Heart left ventricle (tissue), 16 donors: ENCODE measurements around the gene N4BP2. TPM values are rescaled to one million over a fixed set of nuclear protein-coding genes. Genes with fewer than 3 reads are reported as not detected.

Experiments used
- ATAC-seq, 4 donors: fragments of 200-7000 bp; cut with Tn5 transposase; one replicate each; pipeline ENCODE4 v1.9.1; 2020 to 2022; ENCODE audit warnings: moderate library complexity in 4 of 4, mild to moderate bottlenecking in 3 of 4, moderate number of reproducible peaks in 1 of 4
- DNase-seq, 5 donors: peaks; one replicate each; pipeline ENCODE4 v3.0.0-alpha.2; 2020
- H3K27ac ChIP-seq, 12 donors: fragments of 200-600 bp; sonication (generic) in 4 of 12; one replicate each; pipeline versions ENCODE4 v1.5.0 to v1.8.0; 2016 to 2022; ENCODE audit warnings: mild to moderate bottlenecking in 2 of 12
- H3K27me3 ChIP-seq, 9 donors: fragments of 200-600 bp; sonication (generic) in 2 of 9; one replicate each; pipeline versions ENCODE4 v1.5.1 to v1.8.0; 2016 to 2022; ENCODE audit warnings: mild to moderate bottlenecking in 3 of 9
- H3K36me3 ChIP-seq, 9 donors: fragments of 200-600 bp; sonication (generic) in 2 of 9; one replicate each; pipeline versions ENCODE4 v1.5.0 to v1.8.0; 2018 to 2022; ENCODE audit warnings: mild to moderate bottlenecking in 2 of 9
- H3K4me1 ChIP-seq, 12 donors: fragments of 200-600 bp; sonication (generic) in 4 of 12; one replicate each; pipeline versions ENCODE4 v1.5.0 to v1.8.0; 2016 to 2022; ENCODE audit warnings: mild to moderate bottlenecking in 3 of 12
- H3K4me3 ChIP-seq, 12 donors: fragments of 200-600 bp; sonication (generic) in 4 of 12; one replicate each; pipeline versions ENCODE4 v1.5.0 to v1.8.0; 2017 to 2022; ENCODE audit warnings: mild to moderate bottlenecking in 9 of 12, moderate library complexity in 4 of 12
- H3K9me3 ChIP-seq, 12 donors: fragments of 200-600 bp; sonication (generic) in 4 of 12; one replicate each; pipeline versions ENCODE4 v1.5.0 to v1.8.0; 2016 to 2022; ENCODE audit warnings: mild to moderate bottlenecking in 1 of 12
- POLR2A ChIP-seq, 2 donors: fragments of 450-650 bp; IDR thresholded peaks; one replicate each; pipeline ENCODE4 v1.6.1; 2017; ENCODE audit warnings: antibody characterized with exemption in 2 of 2, mild to moderate bottlenecking in 2 of 2, moderate library complexity in 2 of 2
- WGBS, 4 donors: extraction: QIAGEN DNeasy Blood & Tissue Kit in 2 of 4; methylation state at CpG; one replicate each; pipeline versions ENCODE4 v1.1.5 to v1.1.7; 2013 to 2018; 5-methylcytosine and 5-hydroxymethylcytosine counted together
- intact Hi-C, 10 donors: fragments of 100-400 bp; cut with DNase I; formaldehyde crosslinking; loops; one replicate each; pipeline versions ENCODE4 v1.11.1 to v1.14.2; 2022
- polyA plus RNA-seq, 2 donors: library from polyadenylated mRNA; stranded (reverse); fragments of 200-250 nt; gene quantifications; one replicate each; pipeline ENCODE4 v1.2.3, GENCODE V29; 2013
- total RNA-seq, 9 donors: library from RNA; depleted of rRNA in 2 of 9; stranded (reverse); fragments of >200 nt in 2 of 9; fragmentation: NEBNext Ultra II Directional in 3 of 9; extraction: Animal tissue kit (Norgen Biotek cat#: 25700) in 3 of 9; gene quantifications; one replicate each; pipeline versions ENCODE4 v1.1.0 to v1.2.4, GENCODE V29; 2016 to 2023
- TF ChIP-seq, protein P1 (sequence below), 12 donors: fragments of 200-600 bp; sonication (generic) in 4 of 12; IDR thresholded peaks; one replicate each; pipeline versions ENCODE4 v1.5.0 to v1.8.0; 2018 to 2022; ENCODE audit warnings: antibody characterized with exemption in 12 of 12, mild to moderate bottlenecking in 5 of 12
- donor health status: ischemic (EF 13 %, LVEDD 7.1; RV severe dilation, severe dysfunction).
- donor health status: healthy with polysubstance abuse.
- donor health status: DM: no; HTN: yes; CAD: no.
- donor health status: DM: no; HTN: no; CAD: no.
- donor health status: ischemic (EF 25% LVEDD 6.9; RV normal size, moderate dysfunction).
- donor health status: ischemic (EF 25% LVEDD 5.7; RV mildly dilated, moderate dysfunction).
- donor health status: healthy.
- donor health status: DM: yes; HTN: yes; CAD: no.
- donor health status: ischemic (EF 35%, LVEDD 5.7; RV mildly dilated, moderate dysfunction).
- donor health status: nonischemic (EF 11% LVEDD 7.7; RV severe dilation, severe dysfunction).
- donor health status: DM: yes; HTN: yes; CAD: no.
- donor health status: PGD.
- donor health status: ischemic (EF 29% LVEDD 5.4; RV normal size, mild dysfunction).
- donor health status: nonischemic (EF 23%, LVEDD 6.1; RV moderate dilation, normal function).

The N4BP2 gene
- total and polyA plus RNA-seq, 11 donors: 0.57 to 6.8 (median 5.0) TPM

DNA sequence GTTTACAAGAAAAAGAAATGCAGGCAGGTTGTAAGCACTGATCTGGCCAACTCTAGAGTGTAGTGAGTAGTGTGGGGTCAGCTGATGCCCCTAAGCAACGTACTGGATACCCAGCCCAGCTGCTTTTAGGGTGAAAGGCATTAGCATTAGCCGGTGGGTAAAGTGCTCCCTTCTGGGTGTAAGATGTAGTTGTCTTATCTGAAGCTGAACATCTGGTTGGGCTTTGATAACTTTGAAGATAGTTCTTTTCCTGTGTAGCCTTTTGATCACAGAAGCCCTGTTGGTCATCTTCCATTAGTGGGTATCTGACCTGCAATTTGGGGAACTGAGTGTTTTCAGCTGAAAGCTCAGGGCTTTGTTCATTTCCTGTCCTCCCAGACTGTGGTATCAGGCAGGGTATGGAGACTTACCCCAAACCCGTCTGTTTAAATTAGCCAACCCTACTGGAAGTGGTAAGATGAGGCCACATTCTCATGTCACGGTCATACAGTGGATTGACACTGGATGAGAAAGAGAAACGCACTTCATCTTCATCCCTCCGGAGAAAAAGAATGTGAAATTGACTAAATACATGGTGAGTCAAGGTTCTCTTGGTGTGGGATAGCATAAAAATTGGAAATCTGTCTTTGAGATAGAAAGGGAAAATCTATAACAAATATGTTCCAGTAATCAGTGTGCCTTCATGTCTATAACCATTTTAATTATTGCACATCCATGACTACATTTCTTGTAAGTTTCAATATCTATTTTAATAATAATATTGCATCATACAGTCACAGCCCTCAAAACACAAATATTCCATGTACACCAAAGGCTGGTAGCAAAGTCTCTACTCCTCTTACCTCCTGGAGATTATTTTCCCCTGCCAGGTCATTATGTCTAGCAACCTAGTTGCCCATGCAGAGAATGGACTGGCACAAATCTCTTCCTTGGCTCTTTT, 148.9 kb downstream of the N4BP2 start:
- TF ChIP-seq, protein P1, sequence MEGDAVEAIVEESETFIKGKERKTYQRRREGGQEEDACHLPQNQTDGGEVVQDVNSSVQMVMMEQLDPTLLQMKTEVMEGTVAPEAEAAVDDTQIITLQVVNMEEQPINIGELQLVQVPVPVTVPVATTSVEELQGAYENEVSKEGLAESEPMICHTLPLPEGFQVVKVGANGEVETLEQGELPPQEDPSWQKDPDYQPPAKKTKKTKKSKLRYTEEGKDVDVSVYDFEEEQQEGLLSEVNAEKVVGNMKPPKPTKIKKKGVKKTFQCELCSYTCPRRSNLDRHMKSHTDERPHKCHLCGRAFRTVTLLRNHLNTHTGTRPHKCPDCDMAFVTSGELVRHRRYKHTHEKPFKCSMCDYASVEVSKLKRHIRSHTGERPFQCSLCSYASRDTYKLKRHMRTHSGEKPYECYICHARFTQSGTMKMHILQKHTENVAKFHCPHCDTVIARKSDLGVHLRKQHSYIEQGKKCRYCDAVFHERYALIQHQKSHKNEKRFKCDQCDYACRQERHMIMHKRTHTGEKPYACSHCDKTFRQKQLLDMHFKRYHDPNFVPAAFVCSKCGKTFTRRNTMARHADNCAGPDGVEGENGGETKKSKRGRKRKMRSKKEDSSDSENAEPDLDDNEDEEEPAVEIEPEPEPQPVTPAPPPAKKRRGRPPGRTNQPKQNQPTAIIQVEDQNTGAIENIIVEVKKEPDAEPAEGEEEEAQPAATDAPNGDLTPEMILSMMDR (IDR thresholded peaks at IDR 0.05): no peak
- TF ChIP-seq POLR2A (IDR thresholded peaks at IDR 0.05): no peak
- peaks cover 0 to 3% (median 0%) of the 10 kb centered on the region in 9 donors for H3K27me3 ChIP-seq
- no peaks in the 10 kb centered on the region for H3K9me3 ChIP-seq
- no peaks in the 10 kb centered on the region for H3K36me3 ChIP-seq
- intact Hi-C loops: no loop called here
- peak overlapping the region in 1 of 12 donors; percentile 49 for H3K4me3 ChIP-seq
- H3K27ac ChIP-seq: peak overlapping the region in 2 of 12 donors; percentile 5 to 89
- WGBS, 4 donors: 67 to 82% (median 76%) methylated on average over 6 of the region's 6 CpGs
- H3K4me1 ChIP-seq: peaks cover 0 to 53% (median 0%) of the 10 kb centered on the region in 12 donors
- no peak for DNase-seq
- ATAC-seq: peak in 3 of 4 donors; percentile 58 to 72 (median 59)

DNA sequence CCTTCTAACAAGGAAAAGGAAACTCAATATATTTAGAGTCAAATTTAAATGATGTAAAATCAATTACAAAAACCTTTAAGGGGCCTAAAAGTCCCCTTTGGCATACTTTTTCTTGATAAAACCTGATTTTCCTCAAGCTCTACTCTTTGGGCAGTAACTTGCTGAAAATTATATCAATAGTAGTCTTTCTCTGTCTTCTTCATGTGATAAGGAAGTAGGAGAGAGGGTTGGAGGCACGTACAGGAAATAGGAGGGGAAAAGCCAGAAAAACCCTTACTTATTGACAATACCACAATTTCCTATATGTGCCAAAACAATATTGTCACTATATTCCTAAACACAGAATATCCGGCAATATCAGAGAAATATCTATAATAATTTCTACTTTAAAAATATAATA, 149.8 kb downstream of the N4BP2 start:
- H3K9me3 ChIP-seq: no peaks in the 10 kb centered on the region
- peaks cover 0 to 3% (median 0%) of the 10 kb centered on the region in 9 donors for H3K27me3 ChIP-seq
- peak overlapping the region in 1 of 12 donors; percentile 89 for H3K27ac ChIP-seq
- ATAC-seq (no peak), DNase-seq (no peak)
- no peaks in the 10 kb centered on the region for H3K36me3 ChIP-seq
- TF ChIP-seq, protein P1 (IDR thresholded peaks at IDR 0.05): no peak
- no peak for TF ChIP-seq POLR2A (IDR thresholded peaks at IDR 0.05)
- WGBS, 4 donors: 48 to 55% (median 54%) methylated on average over 2 of the region's 2 CpGs
- H3K4me3 ChIP-seq: peak overlapping the region in 1 of 12 donors; percentile 49
- intact Hi-C loops: no loop called here
- H3K4me1 ChIP-seq: peaks cover 0 to 51% (median 0%) of the 10 kb centered on the region in 12 donors

Other genes starting within 250 kb of the N4BP2 start
- 10 to 100 TPM; 23.0 to 41.6 (median 30.7) TPM for gene PDS5A, start 78.9 kb upstream of the N4BP2 start, total RNA-seq
- gene PDS5A, start 78.9 kb upstream of the N4BP2 start, polyA plus RNA-seq: 10 to 100 TPM; 10.9 to 23.7 TPM
- 1 to 10 TPM in 2 of 9 donors, under 1 TPM in 3, not detected in 4; 0.30 to 6.6 (median 0.63) TPM for gene RHOH, start 140.2 kb downstream of the N4BP2 start, total RNA-seq
- gene RHOH, start 140.2 kb downstream of the N4BP2 start, polyA plus RNA-seq: under 1 TPM in 1 of 2 donors, not detected in 1; 0.35 TPM